Right renal cortex interstitium (tissue), 3 donors: Measurements from ENCODE around the gene ANO4. TPM values are rescaled to one million over a fixed set of nuclear protein-coding genes. Genes with fewer than 3 reads are reported as not detected.

ENCODE experiments used
- DNase-seq, 3 donors: peaks; one replicate each; pipeline ENCODE4 v3.0.0-alpha.2; 2013; ENCODE audit warnings: low read depth in 3 of 3, low spot score in 2 of 3
- polyA plus RNA-seq, 3 donors: library from polyadenylated mRNA; unstranded; fragments of 120-200 nt; gene quantifications; one replicate each; pipeline ENCODE4 v1.2.1, GENCODE V29; 2013; ENCODE audit not compliant: insufficient read length in 3 of 3

Gene ANO4
- polyA plus RNA-seq: 1 to 10 TPM in 1 of 3 donors, under 1 TPM in 2; 0.54 to 1.1 (median 0.92) TPM

GRCh38 chr12:100794441-100795173, at the start of gene ANO4:
TSS of gene ANO4 (plus strand) at chr12:100794776. CDS start at chr12:100901786, 107,010 bp downstream.
- DNase-seq: peak in 1 of 3 donors; percentile 15

DNA sequence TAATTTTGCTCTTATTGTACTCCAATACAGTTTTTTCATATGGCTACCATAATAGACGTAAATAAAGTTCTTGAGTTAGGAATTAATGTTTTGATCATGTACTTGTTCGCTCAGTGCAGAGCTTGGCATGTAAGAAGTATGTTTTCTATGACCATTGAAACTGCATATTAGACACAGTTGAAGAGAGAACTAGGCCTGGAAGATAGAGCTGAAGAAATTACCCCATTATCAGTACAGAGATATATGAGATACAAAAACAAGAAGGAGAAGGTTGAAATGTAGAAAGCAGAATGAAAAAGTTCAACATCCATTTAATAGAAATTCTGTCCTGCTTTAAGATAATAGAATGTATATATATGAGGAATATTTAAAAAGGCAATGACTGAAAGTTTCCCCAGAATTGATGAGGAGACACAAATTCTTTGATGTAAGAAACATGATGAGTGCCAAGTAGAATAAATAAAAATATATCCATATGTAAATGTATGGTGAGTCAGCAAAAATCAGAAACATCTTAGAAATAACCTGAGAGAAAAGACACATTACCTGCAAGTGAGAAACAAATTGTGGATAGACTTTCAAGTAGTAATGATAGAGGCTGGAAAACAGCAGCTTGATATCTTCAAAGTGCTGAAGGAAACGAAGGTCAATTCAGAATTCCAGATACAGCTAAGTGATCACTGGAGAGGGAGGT, 49.1 kb upstream of the ANO4 start:
- DNase-seq: no peak

GRCh38 chr12:100752841-100753240, 41.7 kb upstream of the ANO4 start:
- DNase-seq: no peak

GRCh38 chr12:100753837-100754236, 40.7 kb upstream of the ANO4 start:
- DNase-seq: no peak

DNA sequence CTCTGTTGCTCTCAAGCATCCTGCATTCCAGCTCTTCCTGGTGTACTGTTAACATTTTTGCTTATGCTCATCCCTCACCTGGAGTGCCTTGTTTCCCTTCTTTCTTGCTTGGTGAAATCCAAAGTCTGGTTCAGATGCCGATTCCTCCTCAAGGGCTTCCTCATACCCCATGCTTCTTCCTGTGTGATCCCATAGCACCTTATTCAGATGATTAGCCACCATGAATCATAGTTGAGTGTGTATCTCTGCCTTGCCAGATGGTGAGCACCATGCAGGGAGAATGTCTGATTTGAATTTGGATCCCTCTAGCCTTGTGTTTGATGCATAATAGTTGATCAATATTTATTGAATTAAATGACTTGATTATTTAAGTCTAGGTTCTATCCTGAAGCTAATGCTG, 39.4 kb upstream of the ANO4 start:
- no peak for DNase-seq

- no peak for DNase-seq
Observed at GRCh38 chr12:100758083-100758482, 36.5 kb upstream of the ANO4 start.

DNA sequence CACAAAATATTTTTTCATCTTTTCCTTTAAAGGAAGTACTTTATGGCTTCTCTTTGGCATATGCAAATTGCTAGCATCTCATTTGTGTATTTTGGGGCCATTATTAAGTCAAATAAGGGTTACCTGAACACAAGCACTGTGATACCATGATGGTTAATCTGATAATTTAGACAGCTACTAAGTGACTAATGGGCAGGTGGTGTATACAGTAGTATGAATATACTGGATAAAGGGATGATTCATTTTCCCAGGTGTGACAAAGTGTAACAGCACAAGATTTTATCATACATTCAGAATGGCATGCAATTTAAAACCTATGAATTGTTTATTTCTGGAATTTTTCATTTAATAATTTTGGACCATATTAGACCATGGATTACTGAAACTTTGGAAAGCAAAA, 27.2 kb upstream of the ANO4 start:
- DNase-seq: no peak

- DNase-seq: no peak
Observed at GRCh38 chr12:100767950-100768349, 26.6 kb upstream of the ANO4 start.

- DNase-seq: no peak
Observed at GRCh38 chr12:100778967-100779590, 15.5 kb upstream of the ANO4 start.

DNA sequence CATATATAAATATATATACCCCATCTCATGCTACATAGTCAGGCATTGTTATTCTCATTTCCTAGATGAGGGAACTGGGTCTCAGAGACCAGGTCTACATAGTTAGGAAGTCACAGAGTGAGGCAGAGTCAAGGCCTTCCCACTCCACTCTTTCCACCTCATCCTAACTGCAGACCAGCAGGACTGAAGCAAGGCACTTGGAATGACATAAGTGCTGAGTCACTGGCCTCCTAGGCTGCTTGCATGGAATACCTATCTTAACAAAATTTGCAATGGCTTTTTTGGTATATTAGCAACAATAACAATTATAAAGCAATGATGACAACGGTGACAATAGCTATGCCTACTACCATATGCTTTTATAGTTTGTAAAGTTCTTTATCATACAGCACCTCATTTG, 5.4 kb upstream of the ANO4 start:
- DNase-seq: no peak

DNA sequence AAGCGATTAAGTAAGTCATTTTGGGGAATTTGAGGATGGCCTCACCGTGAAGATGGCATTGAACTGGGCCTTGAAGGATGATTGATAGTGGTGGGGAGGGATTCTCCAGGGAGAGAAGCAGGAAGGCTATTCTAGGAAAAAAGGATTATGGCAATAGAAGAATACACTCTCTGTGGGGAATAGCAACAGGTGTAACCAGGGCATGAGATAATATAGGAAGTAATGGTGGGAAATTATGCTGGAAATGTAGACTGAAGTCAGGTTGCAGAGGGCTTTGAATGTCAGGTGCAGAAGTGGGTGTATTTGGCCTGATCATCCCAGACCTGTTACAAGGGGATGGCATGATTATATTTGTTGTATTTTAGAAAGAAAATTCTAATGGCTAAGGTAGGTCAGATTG, 4.6 kb upstream of the ANO4 start:
- no peak for DNase-seq

GRCh38 chr12:100790552-100790951, 4.0 kb upstream of the ANO4 start:
- DNase-seq: no peak

GRCh38 chr12:100793182-100793581, 1.4 kb upstream of the ANO4 start:
- no peak for DNase-seq

- no peak for DNase-seq
Observed at GRCh38 chr12:100795174-100795799, 711 bp downstream of the ANO4 start.

DNA sequence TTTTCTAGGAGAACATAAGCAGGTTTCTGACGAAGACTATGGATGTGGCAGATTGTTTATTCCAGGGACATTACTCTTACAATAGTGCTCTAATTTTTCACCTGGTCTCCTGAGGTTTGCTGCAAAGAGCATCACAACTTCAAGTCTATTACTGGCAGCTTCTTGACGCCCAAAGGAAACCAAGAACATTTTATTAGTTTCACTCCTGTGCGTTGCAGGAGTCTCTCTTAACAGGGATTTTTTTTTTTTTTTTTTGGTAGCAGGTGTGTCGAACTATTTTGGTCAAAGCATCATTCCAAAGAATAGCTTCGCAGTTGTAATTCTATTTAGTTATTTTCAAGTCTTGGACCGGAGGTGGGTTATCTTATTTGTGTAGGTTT, 1.2 kb downstream of the ANO4 start:
- no peak for DNase-seq

- no peak for DNase-seq
Observed at GRCh38 chr12:100796621-100797020, 2.0 kb downstream of the ANO4 start.

- no peak for DNase-seq
Observed at GRCh38 chr12:100797246-100797645, 2.7 kb downstream of the ANO4 start.

DNA sequence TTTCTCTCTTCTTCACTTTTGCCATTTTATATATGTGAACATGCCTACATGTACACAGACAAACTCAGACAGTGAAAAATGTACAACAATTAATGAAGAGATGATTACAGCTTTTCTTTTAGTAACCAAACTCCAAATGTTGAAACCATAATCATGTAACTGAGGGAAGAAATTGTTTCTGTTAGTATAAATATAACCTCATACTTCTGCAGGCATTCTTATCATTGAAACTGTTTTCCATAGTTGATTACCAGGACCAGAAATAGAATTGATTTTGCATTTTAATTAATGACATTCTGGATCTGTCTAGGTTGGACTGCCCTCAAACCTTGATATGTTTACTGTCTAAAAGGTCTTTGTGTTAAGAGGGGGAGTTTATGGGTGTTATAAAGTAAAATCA, 3.2 kb downstream of the ANO4 start:
- DNase-seq: no peak

- DNase-seq: no peak
Observed at GRCh38 chr12:100798286-100799160, 3.9 kb downstream of the ANO4 start.

DNA sequence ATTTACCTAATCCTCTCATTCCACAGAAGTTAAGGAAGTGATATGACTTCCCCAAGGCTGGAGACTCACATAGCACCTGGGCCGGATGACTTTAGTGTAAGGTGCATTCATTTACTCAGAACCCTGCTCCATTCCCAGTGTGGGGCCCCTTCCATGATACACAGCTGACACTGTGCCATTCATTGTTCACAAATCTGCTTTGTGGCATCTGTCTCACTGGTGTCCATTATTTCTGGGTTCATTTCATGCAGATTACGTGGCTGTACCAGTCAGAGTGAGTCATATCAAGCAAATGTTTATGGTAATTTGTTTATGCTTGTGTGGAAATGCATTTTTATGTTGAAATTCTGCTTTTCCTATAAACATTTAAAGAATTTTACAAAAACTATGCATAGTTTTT, 5.2 kb downstream of the ANO4 start:
- DNase-seq: no peak
